Measurements from ENCODE around the gene SEMA5B.

Gene SEMA5B

DNA sequence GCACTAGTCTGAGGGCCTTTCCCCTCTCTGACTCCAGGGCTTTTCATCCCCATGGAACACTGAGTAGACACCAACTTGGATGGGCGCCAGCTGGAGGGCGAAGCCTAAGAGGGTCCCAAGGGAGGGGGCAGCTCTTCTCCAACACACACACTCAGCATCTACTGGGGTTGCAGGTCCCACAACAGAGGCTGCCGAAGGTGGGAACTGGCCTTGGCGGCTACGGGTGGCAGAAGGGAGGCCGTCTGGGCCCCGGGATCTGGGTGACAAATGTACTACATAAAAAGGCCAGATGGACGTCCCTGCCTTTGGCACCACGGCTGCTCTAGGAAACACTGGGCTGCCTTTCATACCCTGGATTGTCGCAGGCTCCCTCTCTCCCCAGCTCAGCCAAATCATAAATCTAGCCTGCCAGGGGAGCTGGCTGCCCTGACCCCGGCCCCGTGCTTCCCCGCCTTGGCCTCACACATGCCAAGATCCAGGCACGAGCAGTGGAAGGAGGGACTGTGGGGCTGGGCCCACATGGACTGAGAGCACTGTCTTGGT lies 31.5 kb downstream of the SEMA5B start:
- DNase-seq (ENCODE audit: extremely low spot score): no peak
- CTCF ChIA-PET: no interaction called here
- TF ChIP-seq, protein P1, sequence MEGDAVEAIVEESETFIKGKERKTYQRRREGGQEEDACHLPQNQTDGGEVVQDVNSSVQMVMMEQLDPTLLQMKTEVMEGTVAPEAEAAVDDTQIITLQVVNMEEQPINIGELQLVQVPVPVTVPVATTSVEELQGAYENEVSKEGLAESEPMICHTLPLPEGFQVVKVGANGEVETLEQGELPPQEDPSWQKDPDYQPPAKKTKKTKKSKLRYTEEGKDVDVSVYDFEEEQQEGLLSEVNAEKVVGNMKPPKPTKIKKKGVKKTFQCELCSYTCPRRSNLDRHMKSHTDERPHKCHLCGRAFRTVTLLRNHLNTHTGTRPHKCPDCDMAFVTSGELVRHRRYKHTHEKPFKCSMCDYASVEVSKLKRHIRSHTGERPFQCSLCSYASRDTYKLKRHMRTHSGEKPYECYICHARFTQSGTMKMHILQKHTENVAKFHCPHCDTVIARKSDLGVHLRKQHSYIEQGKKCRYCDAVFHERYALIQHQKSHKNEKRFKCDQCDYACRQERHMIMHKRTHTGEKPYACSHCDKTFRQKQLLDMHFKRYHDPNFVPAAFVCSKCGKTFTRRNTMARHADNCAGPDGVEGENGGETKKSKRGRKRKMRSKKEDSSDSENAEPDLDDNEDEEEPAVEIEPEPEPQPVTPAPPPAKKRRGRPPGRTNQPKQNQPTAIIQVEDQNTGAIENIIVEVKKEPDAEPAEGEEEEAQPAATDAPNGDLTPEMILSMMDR (IDR thresholded peaks at IDR 0.05; ENCODE audit: control extremely low read depth, extremely low read depth, low read depth, missing control alignments): no peak

DNA sequence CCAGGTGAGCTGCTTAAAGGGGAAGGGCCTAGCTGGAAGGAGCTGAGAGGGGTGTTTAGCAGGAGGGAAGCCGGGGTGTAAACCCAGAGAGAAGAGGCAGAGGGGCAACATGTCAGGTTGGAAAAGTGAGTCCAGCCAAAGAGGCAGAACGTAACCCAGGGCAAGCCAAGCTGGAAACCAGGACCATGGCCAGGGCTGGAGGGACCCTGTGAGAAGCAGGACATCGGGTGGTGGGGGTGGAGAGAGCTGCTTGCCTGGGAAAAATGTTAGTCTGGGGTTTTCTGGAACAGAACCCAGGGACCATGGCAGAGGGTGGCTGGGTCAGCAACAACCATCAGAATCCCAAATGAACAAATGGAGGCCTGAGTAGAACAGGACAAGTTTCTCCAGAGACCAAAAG lies 32.6 kb downstream of the SEMA5B start:
- ChIA-PET POLR2A (no interaction called here), CTCF (interaction anchor here (1.4 kb wide), 2 partner anchors 33 to 53 kb away, joined by 3 read pairs; partner anchors contain the start of gene SEMA5B)
- TF ChIP-seq, protein P1 (IDR thresholded peaks at IDR 0.05; ENCODE audit: control extremely low read depth, extremely low read depth, low read depth, missing control alignments): no peak
- no peak for DNase-seq (ENCODE audit: extremely low spot score)

More for the DNA sequence above, 31.5 kb downstream of the SEMA5B start:
- POLR2A ChIA-PET: no interaction called here

DNA sequence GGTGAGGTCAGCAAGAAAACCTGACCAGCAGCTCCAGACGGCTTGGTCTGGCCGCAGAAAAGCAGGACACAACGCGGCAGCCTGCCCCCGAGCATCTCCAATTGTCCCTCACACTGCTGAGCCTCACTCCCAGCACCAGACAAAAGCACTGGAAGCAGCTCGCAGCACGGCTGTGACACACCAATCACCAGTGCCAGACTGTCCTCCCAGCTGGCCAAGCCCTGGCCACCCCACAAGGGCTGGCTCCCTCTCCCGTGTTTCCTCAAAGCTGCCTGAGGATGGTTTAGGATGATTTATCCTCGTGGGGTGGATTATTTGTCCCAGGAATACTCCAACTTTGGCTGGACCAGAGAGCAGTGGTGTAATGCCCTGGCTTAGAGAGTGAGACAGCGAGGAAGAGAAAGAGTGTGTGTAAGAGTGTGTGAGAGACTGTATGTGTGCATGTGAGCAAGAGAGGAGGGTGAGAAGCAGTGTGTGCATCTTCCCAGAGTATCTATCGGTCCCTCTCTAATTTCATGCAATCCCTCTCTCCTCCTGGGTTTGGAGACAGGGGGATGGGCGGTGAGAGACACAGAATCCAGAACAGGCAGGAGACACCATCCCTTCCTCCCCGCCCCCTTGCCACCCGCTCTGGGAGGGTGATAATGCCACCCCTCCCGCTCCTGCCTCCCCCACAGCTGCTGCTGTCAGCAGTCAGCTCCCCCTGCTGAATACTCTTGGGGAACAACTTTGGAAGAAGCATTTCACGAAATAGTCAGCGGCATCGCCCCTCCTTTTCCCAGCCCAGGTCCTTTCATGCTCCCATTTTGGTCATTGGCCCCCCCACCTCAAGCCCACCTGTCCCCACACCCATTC lies 34.2 kb downstream of the SEMA5B start:
- ChIA-PET POLR2A (no interaction called here), CTCF (interaction anchor here (1.4 kb wide), 1 partner anchor 51 kb away, joined by 3 read pairs; no protein-coding TSS in a partner anchor)
- no peak for DNase-seq (ENCODE audit: extremely low spot score)
- TF ChIP-seq, protein P1 (IDR thresholded peaks at IDR 0.05; ENCODE audit: control extremely low read depth, extremely low read depth, low read depth, missing control alignments): no peak

DNA sequence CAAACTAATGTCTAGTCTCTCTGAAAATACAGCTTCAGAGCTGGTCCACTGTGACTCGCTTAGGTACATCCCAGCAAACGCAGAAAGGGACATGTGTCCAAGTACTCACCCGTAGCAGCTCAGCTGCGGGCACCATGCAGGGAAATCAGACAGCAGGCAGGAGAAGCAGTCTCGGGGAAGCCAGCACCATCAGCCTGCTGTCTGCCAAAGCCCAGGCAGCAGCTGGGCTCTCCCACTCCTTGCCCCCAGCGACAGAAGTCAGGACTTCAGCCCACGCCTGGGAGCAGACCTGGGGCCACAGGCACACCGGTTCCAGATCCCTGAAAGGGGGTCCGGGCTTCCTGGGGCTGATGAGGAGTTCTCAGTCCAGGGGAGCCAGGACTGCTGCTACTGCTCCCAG lies 34.9 kb downstream of the SEMA5B start:
- TF ChIP-seq, protein P1 (IDR thresholded peaks at IDR 0.05; ENCODE audit: control extremely low read depth, extremely low read depth, low read depth, missing control alignments): no peak
- CTCF ChIA-PET: no interaction called here
- no peak for DNase-seq (ENCODE audit: extremely low spot score)
- POLR2A ChIA-PET: no interaction called here

DNA sequence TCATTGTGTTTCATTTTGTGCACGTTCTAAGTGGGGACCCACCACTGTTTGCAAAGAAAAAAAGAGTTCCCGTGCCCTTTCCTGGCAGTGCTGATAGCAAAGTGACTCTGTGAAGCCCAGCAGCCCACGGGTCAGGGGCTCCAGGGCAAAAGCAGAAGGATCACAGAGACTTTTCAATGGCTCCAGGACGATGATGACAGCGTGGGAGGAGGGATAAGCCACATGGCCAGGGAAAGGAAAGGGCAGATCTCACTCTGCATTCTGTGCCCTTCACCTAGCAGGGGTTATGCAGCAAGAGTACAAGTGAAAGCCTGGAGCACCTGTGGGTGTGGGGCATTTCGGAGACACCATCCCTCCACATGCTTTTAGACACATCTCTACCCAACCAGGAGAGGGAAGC lies 35.4 kb downstream of the SEMA5B start:
- POLR2A ChIA-PET: no interaction called here
- CTCF ChIA-PET: no interaction called here
- DNase-seq (ENCODE audit: extremely low spot score): no peak
- TF ChIP-seq, protein P1 (IDR thresholded peaks at IDR 0.05; ENCODE audit: control extremely low read depth, extremely low read depth, low read depth, missing control alignments): no peak

DNA sequence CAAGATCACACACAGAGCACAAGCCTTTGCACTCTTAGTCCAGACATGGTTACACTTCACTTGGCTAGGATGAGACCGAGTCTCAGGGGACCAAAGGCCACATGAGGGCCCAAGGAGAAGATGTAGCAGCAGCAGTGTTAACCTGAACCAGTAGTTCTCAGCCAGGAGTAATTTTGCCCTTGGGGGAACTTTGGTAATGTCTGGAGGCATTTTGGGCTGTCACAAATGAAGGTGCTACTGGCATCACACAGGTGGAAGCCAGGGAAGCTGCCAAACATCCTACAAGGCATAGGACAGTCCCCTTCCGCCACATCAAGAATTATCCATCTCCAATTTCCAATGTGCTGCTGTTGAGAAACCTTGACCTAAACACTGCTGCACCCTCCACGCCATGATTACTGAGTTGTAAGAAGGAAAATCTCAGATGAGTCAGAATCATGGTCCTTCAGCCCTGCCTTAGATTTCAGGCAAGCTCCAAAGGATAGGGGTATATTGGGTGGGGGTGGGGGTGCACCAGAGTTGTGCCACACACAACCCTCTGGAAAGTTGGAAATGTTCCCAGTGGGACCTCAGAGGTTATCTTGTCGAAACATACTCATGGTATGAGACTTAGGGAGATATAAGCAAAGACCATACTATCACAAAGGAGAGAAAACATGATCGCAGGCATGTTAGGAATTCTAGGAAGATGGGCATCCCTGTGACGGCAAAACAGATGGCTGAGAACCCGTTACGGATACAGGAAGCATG lies 36.2 kb downstream of the SEMA5B start:
- ChIA-PET CTCF (interaction anchor here (2.8 kb wide), 1 partner anchor 48 kb away, joined by 8 read pairs; no protein-coding TSS in a partner anchor), POLR2A (no interaction called here)
- DNase-seq (ENCODE audit: extremely low spot score): no peak
- TF ChIP-seq, protein P1 (IDR thresholded peaks at IDR 0.05; ENCODE audit: control extremely low read depth, extremely low read depth, low read depth, missing control alignments): no peak

Measured in GM10248 (cell line).